ENCODE data around the gene APEX1.

GRCh38 chr14:20490563-20490962, 35.5 kb downstream of the APEX1 start:
- TF ChIP-seq, protein P1, sequence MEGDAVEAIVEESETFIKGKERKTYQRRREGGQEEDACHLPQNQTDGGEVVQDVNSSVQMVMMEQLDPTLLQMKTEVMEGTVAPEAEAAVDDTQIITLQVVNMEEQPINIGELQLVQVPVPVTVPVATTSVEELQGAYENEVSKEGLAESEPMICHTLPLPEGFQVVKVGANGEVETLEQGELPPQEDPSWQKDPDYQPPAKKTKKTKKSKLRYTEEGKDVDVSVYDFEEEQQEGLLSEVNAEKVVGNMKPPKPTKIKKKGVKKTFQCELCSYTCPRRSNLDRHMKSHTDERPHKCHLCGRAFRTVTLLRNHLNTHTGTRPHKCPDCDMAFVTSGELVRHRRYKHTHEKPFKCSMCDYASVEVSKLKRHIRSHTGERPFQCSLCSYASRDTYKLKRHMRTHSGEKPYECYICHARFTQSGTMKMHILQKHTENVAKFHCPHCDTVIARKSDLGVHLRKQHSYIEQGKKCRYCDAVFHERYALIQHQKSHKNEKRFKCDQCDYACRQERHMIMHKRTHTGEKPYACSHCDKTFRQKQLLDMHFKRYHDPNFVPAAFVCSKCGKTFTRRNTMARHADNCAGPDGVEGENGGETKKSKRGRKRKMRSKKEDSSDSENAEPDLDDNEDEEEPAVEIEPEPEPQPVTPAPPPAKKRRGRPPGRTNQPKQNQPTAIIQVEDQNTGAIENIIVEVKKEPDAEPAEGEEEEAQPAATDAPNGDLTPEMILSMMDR (IDR thresholded peaks at IDR 0.05; ENCODE audit: low read depth, low read length, poor library complexity, severe bottlenecking) = no peak
- TF ChIP-seq EZH2phosphoT487 (IDR thresholded peaks at IDR 0.05; ENCODE audit: borderline replicate concordance, low read length) = no peak
